Measurements from ENCODE around the gene ZYX. TPM values are rescaled to one million over a fixed set of nuclear protein-coding genes. Genes with fewer than 3 reads are reported as not detected.
"Not testable (repeated sequence)": the region's sequence is repeated elsewhere in the genome, so short reads cannot be mapped to it uniquely, and the experiment has no call there.

ZYX gene
- total RNA-seq, 1 donor from 2014 or later: 69.8 TPM

DNA sequence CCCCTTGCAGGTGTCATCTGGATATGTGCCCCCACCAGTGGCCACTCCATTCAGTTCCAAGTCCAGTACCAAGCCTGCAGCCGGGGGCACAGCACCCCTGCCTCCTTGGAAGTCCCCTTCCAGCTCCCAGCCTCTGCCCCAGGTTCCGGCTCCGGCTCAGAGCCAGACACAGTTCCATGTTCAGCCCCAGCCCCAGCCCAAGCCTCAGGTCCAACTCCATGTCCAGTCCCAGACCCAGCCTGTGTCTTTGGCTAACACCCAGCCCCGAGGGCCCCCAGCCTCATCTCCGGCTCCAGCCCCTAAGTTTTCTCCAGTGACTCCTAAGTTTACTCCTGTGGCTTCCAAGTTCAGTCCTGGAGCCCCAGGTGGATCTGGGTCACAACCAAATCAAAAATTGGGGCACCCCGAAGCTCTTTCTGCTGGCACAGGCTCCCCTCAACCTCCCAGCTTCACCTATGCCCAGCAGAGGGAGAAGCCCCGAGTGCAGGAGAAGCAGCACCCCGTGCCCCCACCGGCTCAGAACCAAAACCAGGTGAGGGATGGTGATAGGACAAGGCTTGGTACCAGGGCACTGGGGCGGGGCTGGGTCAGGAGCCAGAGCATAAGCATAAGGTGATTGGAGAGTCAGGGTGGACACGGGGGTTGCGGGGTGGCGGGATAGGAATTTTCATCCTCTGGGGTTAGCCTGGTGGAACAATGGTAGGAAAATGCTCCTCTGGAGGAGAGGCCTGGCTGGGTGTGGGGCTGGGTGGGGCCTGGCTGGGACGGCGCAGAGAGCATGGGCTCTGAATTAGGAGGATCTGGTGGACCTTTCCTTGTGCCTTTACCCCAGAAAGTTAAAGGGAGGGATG lies 1.9 kb downstream of the ZYX start:
- intact Hi-C loops (cut with DNase I): loop anchor here (10.0 kb wide), 1 partner anchor 98 kb away; the partner anchor contains the start of genes CASP2 and TMEM139
- ATAC-seq (ENCODE audit: poor library complexity) (no peak), DNase-seq (peak; percentile 37)

DNA sequence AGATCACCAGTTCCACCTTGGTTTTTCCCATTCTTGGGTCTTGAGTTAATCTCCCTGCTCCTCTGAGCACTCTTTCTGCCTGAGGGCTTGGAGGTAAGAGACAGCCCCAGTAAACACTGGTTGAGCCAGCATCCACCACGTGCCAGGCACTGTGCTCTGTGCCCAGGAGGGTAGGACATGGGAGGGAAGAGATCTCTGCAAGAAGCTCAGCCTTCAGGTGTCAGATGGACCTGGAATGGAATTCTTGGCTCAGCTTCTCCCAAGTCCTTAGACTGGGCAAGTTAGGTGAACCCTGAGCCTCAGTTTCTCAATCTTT lies 2.5 kb downstream of the ZYX start:
- intact Hi-C loops (cut with DNase I): loop anchor here (10.0 kb wide), 1 partner anchor 99 kb away; the partner anchor contains the start of genes CASP2 and TMEM139
- ATAC-seq (ENCODE audit: poor library complexity) (no peak), DNase-seq (no peak)

DNA sequence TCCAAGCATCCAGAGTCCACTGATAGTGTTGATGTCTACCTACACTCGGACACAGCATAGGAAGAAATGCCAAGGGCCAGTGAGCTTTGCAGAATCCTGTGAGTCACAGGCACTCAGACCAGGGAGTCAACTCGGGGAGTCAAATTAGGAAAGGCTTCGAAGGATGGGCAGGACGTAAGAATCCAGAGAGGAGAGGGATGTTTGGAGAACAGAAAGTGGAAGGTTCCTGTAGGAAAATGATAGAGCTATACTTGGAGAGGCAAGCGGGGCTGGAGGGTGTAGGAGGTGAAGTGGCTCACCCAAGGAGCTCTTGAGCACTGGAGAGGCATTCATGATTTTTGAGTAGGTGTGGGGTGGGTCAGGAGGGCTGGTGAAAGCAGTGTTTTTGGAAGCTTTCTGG lies 3.0 kb downstream of the ZYX start:
- peak; percentile 23 for DNase-seq
- no peak for ATAC-seq (ENCODE audit: poor library complexity)
- intact Hi-C loops (cut with DNase I): loop anchor here (10.0 kb wide), 1 partner anchor 99 kb away; the partner anchor contains the start of genes CASP2 and TMEM139

DNA sequence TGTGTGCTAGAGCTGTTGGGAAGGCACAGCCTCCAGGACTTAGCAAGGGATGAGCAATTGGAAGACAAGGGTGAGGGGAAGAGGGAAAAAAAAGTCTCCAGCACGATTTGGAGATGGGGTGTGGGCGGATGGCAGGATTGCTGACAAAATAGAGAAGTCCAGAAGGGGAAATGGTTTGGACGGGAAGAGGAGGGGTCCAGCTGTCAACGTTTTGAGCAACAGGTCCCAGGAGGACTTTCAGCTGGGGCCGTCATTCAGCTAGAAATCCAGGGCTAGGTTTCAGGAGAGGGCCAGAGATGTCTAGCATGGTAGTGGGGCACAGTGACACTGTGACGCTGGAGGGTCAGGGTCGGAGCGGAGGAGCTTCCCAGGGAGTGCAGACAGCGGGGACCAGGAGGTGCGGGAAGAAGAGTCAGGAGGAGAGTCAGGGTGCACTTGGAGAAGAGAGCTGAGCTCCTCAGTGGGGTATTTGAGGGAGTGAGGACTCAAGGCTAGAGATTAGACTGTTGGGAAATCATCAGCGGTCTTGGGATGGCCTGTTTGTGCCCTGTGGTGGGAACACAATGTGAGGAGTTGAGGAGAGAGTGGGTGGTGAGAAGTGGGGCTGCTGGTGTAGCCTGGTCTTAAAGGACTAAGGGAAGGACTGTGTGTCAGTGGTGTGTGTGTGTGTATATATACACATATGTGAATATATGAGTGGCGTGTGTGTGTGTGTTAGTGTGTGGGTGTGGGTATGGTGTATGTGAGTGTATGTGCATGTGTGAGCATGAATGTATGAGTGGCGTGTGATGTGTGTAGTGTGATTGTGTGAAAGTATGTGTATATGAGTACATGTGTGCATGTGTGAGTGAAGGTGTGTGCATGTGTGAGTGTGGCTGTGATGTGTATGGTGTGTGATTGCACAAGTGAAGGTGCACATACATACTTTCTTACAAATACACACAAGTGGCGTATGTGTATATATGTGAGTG lies 3.8 kb downstream of the ZYX start:
- ATAC-seq (ENCODE audit: poor library complexity): no peak
- intact Hi-C loops (cut with DNase I): loop anchor here (10.0 kb wide), 1 partner anchor 100 kb away; the partner anchor contains the start of genes CASP2 and TMEM139
- peak; percentile 52 for DNase-seq

DNA sequence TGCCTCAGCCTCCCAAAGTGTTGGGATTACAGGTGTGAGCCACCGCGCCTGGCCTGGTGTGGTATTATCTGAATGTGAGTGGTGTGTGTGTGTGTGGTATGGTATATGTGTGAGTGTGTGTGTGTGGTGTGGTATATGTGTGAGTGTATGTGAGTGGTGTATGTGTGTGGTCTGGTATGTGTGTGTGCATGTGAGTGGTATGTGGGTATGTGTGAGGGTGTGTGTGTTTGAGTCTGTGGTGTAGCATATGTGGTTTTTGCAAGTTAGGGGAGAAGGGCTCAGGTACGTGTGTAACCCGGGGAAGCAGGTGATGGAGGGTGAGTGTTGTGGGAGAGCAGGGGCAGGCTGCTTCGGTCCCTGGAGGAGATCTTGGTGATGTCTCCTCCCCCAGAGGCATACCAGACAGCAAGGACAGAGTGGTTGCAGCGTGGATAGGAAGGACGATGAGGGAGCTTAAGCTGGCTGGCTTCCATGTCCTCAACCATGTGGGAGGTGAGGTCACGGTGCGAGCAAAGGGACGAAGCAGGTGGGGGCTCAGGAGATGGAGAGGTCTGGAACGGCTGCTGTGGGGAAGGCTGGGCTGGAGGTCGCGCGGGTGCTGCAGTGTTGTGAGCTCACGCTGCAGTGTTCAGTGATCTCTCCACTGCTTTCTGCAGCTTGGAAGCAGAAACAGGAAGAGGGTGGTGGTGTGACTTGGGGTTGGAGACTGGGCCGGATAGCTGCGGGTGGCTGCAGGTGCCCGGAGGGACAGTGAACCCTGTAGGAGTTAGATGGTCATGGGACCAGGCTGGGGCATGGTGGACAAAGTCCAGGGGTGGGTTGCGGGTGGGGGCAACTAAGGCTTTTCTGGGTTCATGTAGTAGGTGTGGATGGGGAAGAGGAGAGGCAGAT lies 5.0 kb downstream of the ZYX start:
- intact Hi-C loops (cut with DNase I): loop anchor here (10.0 kb wide), 1 partner anchor 101 kb away; the partner anchor contains the start of genes CASP2 and TMEM139
- peak; percentile 9 for ATAC-seq (ENCODE audit: poor library complexity)
- DNase-seq: peak; percentile 58

DNA sequence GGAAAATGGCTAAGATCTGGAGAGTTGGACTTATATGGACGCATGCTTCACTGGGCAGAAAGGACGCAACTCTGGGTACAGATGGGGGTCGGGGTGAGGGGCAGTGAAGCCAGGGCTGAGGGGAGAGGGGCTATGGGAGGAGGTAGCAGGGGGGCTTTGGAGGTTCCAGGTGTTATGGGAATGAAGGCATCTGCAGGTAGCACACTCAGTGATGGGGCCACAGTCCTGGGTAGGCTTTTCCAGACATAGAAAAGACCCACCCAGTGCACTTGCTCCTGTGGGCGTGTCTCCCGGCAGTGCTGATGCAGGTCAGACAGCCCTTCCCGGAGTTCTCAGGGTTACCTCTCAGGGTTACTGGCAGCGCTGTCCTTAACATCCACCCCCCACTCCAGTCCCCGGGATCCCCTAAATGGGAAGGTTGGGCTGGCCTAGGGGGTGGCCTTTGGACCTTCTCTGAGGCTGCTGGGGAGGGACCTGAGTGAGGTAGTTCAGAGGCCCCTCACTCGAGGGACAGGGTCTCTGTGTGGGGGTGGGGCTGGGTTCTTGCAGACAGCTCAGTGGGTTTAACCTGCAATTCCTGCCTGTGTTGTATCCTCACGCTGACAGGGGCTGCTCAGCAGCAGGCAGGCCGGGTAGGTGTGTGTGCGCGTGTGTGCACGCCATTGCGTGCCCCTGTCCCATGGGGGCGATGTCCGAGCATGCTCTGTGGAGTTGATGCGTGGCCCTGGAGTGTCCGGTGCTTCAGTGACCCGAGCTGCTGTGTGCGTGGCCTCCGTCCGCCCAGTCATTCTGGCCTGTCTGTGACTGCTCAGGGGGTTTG lies 6.2 kb downstream of the ZYX start:
- intact Hi-C loops (cut with DNase I): loop anchor here (10.0 kb wide), 1 partner anchor 103 kb away; the partner anchor contains the start of genes CASP2 and TMEM139
- no peak for DNase-seq
- ATAC-seq (ENCODE audit: poor library complexity): no peak

DNA sequence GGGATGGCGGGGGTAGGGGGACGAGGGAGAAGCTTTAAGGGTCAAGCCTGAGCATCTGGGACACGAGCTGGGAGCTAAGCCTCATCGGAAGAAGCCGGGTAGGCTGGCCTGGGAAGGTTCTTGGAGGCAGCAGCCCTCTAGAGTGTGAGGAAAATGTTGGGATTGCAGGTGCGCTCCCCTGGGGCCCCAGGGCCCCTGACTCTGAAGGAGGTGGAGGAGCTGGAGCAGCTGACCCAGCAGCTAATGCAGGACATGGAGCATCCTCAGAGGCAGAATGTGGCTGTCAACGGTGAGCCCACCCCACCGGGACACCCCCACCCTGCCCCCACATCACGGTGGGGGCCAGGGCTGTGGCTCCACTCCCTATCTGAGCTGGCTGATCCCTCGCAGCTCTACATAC lies 6.9 kb downstream of the ZYX start:
- DNase-seq (no peak), ATAC-seq (ENCODE audit: poor library complexity) (no peak)
- intact Hi-C loops (cut with DNase I): loop anchor here (10.0 kb wide), 1 partner anchor 103 kb away; the partner anchor contains the start of genes CASP2 and TMEM139

DNA sequence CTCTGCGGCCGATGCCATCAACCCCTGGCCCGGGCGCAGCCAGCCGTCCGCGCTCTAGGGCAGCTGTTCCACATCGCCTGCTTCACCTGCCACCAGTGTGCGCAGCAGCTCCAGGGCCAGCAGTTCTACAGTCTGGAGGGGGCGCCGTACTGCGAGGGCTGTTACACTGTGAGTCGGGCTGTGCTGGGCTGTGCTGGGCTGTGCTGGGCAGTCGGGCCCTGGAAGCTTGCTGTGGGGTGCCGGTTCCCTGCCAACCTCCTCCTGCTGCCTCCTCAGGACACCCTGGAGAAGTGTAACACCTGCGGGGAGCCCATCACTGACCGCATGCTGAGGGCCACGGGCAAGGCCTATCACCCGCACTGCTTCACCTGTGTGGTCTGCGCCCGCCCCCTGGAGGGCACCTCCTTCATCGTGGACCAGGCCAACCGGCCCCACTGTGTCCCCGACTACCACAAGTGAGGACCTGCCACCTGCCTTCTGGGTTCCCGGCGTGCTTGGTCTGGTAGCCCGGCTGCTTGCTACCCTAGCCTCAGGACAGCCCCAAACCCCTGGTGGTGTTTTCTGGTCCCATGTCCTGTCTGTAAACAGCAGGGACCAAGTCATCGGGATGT lies 7.5 kb downstream of the ZYX start:
- no peak for ATAC-seq (ENCODE audit: poor library complexity)
- intact Hi-C loops (cut with DNase I): loop anchor here (10.0 kb wide), 1 partner anchor 104 kb away; the partner anchor contains the start of genes CASP2 and TMEM139
- peak; percentile 43 for DNase-seq

DNA sequence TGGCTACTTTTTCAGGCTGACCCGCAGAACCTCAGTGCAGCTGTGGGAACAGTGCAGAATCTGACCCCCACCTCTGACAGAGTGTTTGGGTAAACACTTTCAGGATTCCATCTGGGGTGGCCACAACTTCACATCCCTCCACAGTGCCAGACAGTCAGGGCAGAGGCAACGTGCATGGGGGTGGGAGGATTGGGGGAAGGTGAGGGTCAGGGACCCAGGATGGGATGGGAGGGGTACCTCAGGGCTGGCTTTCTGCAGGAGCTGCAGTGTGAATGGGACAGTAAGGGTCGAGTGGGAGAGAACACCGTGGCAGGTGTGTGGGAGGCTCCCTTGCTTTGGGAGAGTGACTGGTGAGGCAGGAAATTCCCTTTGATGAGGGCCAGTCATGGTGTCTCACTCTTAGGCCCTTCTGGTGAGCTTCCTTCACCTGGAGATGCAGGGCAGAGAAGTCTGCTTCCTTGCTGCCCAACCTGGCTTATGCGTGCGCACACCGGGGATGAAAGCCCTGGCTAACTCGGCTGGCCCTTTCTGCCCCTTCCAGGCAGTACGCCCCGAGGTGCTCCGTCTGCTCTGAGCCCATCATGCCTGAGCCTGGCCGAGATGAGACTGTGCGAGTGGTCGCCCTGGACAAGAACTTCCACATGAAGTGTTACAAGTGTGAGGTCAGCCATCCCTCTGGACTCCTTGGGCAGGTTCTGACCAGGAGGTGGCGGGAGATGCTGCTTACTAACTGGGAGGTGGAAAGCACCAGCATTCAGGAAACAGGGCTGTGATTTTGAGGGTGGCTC lies 8.4 kb downstream of the ZYX start:
- no peak for DNase-seq
- intact Hi-C loops (cut with DNase I): loop anchor here (10.0 kb wide), 1 partner anchor 105 kb away; the partner anchor contains the start of genes CASP2 and TMEM139
- ATAC-seq (ENCODE audit: poor library complexity): no peak

DNA sequence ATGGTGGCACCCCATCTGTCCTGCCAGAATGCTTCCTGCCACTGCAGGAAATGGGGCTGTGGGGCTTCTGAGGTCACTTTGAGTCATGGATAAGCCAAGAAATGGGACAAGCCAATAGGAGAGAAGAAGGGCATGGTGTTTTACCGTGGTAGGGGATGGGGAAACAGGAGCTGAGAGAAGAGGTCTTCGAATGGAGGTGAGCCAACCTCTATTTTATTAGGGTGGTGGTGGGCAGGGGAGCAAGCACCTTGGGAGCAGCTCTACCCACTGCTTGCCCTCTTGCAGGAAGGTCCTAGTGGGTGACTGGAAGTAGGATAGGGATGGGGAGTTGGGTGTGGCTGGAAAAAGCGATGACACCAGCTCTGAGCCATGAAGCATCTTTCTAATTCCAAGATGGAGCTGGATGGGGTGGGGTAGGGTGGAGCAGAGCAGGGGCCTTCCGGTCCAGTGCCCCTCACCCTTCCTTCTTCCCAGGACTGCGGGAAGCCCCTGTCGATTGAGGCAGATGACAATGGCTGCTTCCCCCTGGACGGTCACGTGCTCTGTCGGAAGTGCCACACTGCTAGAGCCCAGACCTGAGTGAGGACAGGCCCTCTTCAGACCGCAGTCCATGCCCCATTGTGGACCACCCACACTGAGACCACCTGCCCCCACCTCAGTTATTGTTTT lies 9.1 kb downstream of the ZYX start:
- DNase-seq (no peak), ATAC-seq (ENCODE audit: poor library complexity) (no peak)
- intact Hi-C loops (cut with DNase I): no loop called here

DNA sequence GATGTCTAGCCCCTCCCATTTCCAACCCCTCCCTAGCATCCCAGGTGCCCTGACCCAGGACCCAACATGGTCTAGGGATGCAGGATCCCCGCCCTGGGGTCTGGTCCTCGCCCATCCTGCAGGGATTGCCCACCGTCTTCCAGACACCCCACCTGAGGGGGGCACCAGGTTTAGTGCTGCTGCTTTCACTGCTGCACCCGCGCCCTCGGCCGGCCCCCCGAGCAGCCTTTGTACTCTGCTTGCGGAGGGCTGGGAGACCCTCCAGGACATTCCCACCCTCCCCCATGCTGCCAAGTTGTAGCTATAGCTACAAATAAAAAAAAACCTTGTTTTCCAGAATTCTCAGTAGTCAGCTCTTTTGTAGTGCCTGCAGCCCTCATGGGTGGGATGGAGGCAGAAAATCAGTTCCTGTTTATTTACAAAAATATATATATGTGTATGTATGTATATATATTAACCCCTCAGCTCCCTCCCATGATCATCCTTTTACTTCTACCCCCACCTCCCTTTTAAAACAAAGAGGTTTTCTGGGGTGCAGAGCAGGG lies 9.7 kb downstream of the ZYX start:
- ATAC-seq (ENCODE audit: poor library complexity) (no peak), DNase-seq (peak; percentile 42)
- intact Hi-C loops (cut with DNase I): no loop called here

DNA sequence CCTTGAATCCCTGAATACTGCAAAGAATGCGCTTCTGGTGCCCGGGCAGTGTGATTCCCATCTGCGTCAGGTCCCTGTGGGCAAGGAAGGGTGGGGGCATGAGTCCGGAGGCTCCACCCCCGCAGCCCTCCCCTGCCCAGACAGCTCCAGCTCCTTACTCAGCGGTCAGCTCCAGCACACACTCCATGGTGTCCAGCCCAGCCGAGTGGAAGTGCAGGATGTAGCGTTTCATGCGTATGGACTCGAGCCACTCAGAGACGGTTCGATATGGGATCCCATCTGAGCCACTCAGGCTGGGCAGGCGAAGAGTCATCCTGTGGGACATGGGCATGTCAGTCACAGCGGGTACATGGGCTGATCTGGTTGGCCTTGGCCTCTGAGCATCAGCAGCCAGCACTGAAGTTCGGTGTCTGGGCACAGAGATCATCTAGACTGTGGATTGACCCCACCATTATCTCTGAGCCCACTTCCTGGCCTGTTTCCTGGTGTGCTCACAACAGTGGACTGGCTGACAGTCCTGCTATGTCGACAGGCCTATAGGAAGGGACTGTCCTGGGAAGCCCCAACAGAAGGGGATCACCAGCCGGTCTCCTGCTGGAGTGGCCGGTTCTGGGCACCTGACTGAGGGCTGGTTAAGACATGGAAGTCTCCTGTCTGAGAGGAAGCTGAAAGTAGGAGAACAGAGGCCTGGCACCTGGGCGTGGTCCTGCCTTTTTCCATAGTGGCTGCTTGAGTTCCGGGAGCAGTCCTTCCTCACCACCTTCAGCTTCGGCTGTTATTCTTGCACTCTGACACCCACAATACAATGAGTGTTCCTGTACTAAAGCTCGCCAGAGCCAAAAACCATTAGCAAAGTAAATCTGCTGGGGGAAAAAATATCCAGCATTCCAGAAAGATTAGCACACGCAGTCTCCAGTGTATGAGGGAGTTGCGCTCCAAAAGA lies 10.6 kb downstream of the ZYX start:
- DNase-seq: peak; percentile 86
- intact Hi-C loops (cut with DNase I): no loop called here
- ATAC-seq (ENCODE audit: poor library complexity): peak; percentile 70

DNA sequence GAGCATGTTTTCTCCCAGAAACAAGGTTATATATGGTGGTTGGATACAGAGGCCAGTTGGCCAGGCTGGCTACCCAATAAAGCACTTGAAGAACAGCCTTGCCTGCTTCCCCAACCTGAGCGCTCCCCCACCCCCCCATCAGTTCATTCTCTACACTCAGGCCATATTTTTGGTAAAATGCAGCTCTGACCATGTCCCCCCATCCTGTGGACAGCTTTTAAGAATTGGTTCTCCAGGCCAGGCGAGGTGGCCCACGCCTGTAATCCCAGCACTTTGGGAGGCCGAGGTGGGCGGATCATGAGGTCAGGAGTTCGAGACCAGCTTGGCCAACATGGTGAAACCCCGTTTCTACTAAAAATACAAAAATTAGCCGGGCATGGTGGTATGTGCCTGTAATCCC lies 11.3 kb downstream of the ZYX start:
- intact Hi-C loops (cut with DNase I); DNase-seq; ATAC-seq (ENCODE audit: poor library complexity): not testable (repeated sequence)

DNA sequence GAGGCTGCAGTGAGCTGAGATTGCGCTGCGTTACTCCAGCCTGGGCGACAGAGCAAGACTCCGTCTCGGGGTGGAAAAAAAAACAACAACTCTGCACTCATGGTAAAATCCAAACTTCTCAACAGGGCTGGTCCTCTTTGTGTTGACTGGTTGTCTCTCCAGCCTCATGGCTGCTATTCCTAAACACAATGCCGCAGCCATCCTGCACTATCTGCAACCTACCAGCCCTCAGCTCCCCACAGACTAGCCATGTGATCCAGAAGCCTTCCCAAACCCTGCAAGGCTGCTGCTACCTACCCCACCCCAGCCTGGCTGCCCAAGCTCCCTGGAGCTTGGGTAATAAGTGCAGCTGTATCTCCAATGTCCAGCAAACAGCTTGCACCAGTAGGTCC lies 11.7 kb downstream of the ZYX start:
- DNase-seq (no peak), ATAC-seq (ENCODE audit: poor library complexity) (no peak)
- intact Hi-C loops (cut with DNase I): no loop called here
